GM19035 (cell line): ENCODE measurements around the gene THAP7.

Experiments used
- ATAC-seq: cut with Tn5 transposase; IDR thresholded peaks from one replicate; pipeline ENCODE4 v1.9.1; 2021; ENCODE audit not compliant: unreplicated experiment

THAP7 gene

DNA sequence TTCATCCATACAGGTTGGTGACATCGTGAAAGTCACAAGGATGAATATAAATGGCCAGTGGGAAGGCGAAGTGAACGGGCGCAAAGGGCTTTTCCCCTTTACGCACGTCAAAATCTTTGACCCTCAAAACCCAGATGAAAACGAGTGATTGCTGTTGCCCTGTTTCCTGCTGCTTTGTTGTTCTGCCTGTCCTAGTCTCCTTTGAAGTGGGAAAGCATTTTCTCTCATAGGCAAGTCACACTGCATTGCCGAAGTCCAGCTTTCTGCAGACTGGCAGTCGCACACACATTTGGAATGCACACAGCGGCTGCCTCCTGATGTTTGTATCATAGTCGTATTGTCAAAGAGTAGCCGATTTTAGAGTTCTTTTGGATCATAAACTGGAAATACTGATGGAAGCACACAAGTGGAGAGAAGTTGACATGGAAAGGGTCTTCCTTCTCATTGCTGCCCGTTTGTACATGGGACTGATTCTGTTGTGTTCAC, 52.2 kb downstream of the THAP7 start:
- no peak for ATAC-seq
